ENCODE results near the gene ERVK3-1.
A peak's percentile ranks its signal among the peaks of the same experiment; 100 is the strongest.

Gene ERVK3-1

GRCh38 chr19:58304748-58305064, 471 bp upstream of the ERVK3-1 start:
- DNase-seq (ENCODE audit: low read depth in 3 of 3) = no peak

DNA sequence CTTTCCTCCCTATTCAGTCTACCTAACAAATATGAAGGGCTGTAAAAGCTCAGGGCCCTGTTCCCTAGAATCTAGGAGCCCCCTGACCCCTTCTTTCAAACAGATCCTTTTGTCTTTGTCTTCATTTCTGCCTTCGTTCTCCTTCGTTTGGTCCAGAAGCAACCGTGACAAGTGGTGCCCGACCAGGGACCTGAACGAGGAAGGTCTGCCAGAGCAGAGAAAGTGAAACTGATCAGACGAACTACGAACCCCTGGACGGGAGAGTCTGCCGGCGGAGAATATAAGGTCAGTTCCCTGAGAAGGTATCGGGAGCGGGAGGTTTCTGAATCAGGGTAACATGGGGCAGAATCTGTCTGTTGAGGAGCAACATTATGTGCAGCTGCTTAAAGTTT, 751 bp downstream of the ERVK3-1 start:
- DNase-seq (ENCODE audit: low read depth in 3 of 3) = no peak

DNA sequence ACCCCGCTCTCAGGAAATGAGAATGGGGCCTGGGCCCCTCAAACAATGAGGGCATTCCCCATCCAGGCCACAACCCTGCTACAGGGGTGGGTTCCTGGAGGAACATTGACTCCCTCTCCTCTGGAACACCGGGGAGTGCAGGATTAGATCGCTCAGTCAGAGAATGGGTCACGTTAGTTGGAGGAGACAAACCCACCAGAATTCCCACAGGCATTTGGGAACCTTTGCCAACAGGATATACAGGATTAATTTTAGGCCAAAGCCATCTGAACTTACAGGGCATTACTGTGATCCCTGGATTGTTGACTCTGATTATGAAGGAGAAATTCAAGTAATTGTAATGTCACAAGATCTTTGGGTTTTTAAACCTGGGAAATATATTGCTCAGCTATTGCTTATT, 2.6 kb downstream of the ERVK3-1 start:
- no peak for DNase-seq (ENCODE audit: low read depth in 3 of 3)

DNA sequence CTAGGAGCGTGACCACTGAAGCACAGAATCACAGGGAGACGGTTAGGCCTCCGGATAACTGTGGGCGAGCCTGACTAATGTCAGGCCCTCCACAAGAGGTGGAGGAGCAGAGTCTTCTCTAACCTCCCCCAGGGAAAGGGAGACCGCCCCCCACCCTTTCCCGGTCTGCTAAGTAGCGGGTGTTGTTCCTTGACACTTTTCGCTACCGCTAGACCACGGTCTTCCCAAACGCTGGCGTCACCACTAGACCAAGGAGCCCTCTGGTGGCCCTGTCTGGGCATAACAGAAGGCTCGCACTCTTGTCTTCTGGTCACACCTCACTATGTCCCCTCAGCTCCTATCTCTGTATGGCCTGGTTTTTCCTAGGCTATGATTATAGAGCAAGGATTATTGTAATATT, 5.5 kb downstream of the ERVK3-1 start:
- peak in 1 of 3 experiments; percentile 16 for DNase-seq (ENCODE audit: low read depth in 3 of 3)

DNA sequence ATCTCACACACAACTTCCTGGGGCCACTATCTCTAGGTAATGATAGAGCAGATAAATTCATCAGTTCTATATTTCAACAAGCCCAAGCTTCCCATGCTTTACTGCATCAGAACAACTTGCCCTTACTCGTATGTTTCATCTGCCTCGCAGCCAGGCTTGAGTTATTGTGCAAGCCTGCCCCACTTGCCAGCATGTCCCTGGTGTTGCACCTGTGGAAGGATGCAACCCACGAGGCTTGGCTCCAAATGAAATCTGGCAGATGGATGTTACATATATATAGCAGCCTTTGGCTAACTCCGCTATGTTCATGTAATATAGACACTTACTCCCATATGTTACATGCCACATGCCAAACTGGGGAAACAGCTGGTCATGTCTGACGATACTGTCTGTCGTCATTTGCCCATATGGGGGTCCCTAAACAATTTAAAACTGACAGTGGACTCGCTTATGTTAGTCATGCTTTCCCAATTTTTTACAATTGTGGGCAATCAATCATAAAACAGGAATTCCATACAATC, 6.2 kb downstream of the ERVK3-1 start:
- DNase-seq (ENCODE audit: low read depth in 3 of 3) = no peak

DNA sequence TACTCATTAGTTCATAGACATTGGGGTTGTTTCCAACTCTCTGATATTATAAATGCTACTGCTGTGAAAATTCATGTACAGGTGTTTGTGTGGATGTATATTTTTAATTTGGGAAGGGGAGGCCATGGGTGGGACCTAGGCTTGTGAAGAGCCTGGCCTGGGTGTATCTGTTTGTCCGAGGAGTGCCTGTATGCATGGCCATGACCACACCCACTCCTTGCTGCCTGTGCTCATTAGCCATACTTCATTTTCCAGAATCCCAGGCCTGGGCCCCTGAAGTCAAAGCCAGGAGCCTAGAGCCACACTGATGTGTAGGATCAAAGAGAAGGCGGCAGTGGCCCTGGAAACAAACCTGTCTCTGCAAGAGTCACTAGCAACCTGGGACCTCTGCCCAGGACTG, 10.4 kb downstream of the ERVK3-1 start:
- no peak for DNase-seq (ENCODE audit: low read depth in 3 of 3)

- no peak for DNase-seq (ENCODE audit: low read depth in 3 of 3)
These were observed 12.4 kb downstream of the ERVK3-1 start for GRCh38 chr19:58317476-58318072.

DNA sequence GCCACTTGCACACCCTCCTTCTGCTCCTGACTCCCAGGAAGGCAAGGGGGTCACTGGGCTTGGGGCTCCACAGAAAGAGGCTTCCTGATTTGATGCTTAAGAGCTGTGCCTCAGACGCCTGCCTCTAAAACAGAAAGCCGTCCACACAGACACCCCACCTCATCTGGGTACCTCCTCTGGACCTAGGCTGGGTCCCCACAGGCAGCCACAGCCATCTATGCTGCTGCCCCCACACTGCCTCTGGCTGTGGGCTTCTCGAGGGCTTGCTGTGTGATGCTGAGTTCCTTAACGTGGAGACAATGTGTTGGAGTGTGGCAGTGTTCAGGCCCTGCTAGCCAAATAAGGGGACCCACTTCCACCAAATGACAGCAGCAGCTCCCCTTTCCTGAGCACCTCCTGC, 13.1 kb downstream of the ERVK3-1 start:
- no peak for DNase-seq (ENCODE audit: low read depth in 3 of 3)

GRCh38 chr19:58319241-58319640, 14.1 kb downstream of the ERVK3-1 start:
- DNase-seq (ENCODE audit: low read depth in 3 of 3) = no peak

DNA sequence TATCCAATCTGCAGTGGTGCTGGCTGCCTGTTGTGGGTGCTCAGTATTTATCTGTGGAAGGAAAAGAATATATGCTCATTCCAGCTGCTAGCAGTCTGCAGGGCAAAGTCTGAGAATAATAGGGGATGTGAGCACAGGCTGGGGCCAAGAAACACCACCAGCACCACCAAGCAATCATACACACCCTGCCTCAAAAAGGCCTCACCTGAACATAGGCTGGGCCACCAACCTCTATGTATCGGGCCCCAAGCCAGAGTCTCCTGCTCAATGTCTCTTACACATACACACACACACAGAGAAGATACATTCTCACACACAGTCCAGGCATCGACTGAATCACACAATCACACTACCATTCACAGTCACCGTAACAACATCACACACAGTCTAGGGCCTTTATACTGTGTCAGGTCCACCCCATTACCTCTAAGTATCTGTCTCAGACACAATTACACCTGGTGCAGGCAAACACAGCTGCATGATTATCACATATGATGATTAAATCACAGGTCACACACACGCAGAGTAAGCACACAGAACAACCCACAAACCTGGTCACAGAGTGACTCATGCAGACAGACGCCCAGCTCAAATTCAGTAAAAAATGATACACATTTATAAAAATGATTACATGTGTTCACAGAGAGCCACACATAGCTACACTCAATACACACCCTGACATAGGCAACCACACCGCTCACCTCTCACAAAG, 20.3 kb downstream of the ERVK3-1 start:
- DNase-seq (ENCODE audit: low read depth in 3 of 3) = no peak

GRCh38 chr19:58326501-58326913, 21.3 kb downstream of the ERVK3-1 start:
- no peak for DNase-seq (ENCODE audit: low read depth in 3 of 3)

DNA sequence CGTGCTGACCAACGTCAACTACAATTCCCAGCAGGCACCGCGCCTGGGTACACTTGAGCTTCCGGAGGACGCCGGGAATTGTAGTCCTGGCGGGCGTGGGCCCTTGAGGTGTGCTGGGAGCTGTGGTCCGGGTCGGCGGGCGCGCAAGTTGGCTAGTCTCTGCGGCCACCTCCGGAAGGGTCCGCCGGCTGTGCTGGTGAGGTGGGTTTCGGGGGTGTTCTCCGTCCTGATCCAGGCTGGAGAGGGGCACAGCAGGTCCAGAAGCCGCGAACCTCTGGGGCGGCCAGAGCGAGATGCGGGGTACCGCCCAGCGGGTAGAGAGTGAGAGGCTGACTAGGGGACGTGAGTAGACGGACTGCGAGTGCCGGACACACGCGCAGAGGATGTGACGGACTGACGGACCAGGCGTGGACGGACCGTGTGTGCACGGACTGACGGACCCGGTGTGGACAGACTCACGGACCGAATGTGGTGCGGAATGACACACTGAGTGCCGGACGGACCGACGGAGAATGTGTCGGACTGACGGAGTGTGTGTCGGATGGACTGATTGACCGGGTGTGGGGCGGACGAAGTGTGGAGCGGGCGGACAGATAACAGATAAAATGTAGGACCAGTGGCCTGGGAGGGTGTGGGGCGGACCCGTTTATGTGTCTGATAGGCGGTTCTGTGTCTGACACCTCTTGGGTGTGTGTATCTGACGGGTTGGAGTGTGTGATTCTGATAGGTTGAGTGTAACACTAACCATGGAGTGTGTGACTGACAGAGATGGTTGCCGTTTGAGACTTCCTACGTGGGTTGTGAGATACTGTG, 21.9 kb downstream of the ERVK3-1 start, which contains the start of gene ZSCAN22:
Gene ZSCAN22, plus strand, starts transcription at position 81 of the 813 bp plus-strand sequence. CDS start 7,809 bp downstream, outside the sequence.
- DNase-seq (ENCODE audit: low read depth in 3 of 3) = peak; percentile 81 to 92 (median 85)

GRCh38 chr19:58328999-58329398, 23.8 kb downstream of the ERVK3-1 start:
- no peak for DNase-seq (ENCODE audit: low read depth in 3 of 3)

- no peak for DNase-seq (ENCODE audit: low read depth in 3 of 3)
These were observed 25.3 kb downstream of the ERVK3-1 start for GRCh38 chr19:58330458-58330857.

DNA sequence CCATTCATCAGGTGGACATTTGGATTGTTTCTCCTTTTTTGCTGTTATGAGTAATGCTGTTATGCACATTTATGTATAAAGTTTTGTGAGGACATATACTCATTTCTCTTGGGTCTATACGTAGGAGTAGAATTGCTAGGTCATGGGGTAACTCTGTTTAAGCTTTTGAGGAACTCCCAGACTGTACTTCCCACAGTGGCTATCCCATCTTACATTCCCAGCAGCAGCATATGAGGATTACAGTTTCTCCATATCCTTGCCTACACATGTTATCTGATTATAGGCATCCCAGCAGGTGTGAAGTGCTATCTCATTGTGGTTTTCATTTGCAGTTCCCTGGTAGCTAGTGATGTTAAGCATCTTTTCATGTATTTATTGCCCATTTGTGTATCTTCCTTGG, 27.5 kb downstream of the ERVK3-1 start:
- no peak for DNase-seq (ENCODE audit: low read depth in 3 of 3)

DNA sequence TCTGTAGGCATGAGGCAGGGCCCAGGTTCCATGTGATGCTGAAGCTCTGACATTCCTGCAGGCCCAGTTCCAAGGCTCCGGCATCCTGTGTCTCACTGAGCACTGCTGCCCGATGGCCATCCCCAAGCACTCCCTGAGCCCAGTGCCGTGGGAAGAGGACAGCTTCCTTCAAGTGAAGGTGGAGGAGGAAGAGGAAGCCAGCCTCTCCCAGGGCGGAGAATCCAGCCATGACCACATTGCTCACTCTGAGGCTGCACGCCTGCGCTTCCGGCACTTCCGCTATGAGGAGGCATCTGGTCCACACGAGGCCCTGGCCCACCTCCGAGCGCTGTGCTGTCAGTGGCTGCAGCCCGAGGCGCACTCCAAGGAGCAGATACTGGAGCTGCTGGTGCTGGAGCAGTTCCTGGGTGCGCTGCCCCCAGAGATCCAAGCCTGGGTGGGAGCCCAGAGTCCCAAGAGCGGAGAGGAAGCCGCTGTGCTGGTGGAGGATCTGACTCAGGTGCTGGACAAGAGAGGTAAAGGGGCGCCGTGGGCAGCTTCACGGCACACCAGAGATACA, 29.6 kb downstream of the ERVK3-1 start:
- DNase-seq (ENCODE audit: low read depth in 3 of 3) = no peak

- DNase-seq (ENCODE audit: low read depth in 3 of 3) = no peak
These were observed 30.5 kb downstream of the ERVK3-1 start for GRCh38 chr19:58335630-58336029.

- DNase-seq (ENCODE audit: low read depth in 3 of 3) = no peak
These were observed 31.0 kb downstream of the ERVK3-1 start for GRCh38 chr19:58336216-58336615.

- DNase-seq (ENCODE audit: low read depth in 3 of 3) = no peak
These were observed 31.6 kb downstream of the ERVK3-1 start for GRCh38 chr19:58336820-58337219.

GRCh38 chr19:58338336-58338735, 33.2 kb downstream of the ERVK3-1 start:
- DNase-seq (ENCODE audit: low read depth in 3 of 3) = no peak

GRCh38 chr19:58338825-58339558, 33.8 kb downstream of the ERVK3-1 start:
- DNase-seq (ENCODE audit: low read depth in 3 of 3) = no peak

DNA sequence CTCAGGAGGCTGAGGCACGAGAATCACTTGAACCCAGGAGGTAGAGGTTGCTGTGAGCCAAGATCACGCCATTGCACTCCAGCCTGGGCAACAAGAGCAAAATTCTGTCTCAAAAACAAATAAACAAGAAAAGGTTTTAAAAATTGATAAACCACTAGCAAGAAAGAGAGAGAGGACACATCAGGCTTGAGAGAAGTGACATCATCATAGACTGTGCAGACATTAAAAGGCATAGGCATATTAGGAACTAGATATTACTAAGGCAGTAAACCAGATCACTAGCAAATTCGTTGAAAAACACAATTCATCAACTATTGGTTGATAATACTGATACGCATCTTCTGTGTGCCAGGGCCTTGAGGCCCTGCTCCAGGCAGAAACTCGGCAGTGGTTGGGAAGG, 40.4 kb downstream of the ERVK3-1 start:
- no peak for DNase-seq (ENCODE audit: low read depth in 3 of 3)

Measured in stimulated activated CD4-positive, alpha-beta T cell treated with anti-CD3 and anti-CD28 coated beads, TNF-alpha, amount 100 ng/mL, for 24 hours (primary cell).